Measurements from ENCODE around the gene KRT34. TPM values are rescaled to one million over a fixed set of nuclear protein-coding genes. Genes with fewer than 3 reads are reported as not detected.
"Not testable (repeated sequence)": the region's sequence is repeated elsewhere in the genome, so short reads cannot be mapped to it uniquely, and the experiment has no call there.

The KRT34 gene
- total RNA-seq, 4 donors from 2014 or later: not detected

- no peak overlapping the region for H3K4me3 ChIP-seq
- ATAC-seq: no peak
Measured at GRCh38 chr17:41360296-41360995, 21.7 kb downstream of the KRT34 start.

GRCh38 chr17:41354536-41354935 is 27.6 kb downstream of the KRT34 start:
- in situ Hi-C loops (cut with MboI; ENCODE audit: low sequenced_read_pairs in 4 of 4) (no loop called here), intact Hi-C loops (cut with DNase I; ENCODE audit: low total_unique reads) (no loop called here)

More at GRCh38 chr17:41360296-41360995, 21.7 kb downstream of the KRT34 start:
- no peak for DNase-seq
- TF ChIP-seq, protein P1, sequence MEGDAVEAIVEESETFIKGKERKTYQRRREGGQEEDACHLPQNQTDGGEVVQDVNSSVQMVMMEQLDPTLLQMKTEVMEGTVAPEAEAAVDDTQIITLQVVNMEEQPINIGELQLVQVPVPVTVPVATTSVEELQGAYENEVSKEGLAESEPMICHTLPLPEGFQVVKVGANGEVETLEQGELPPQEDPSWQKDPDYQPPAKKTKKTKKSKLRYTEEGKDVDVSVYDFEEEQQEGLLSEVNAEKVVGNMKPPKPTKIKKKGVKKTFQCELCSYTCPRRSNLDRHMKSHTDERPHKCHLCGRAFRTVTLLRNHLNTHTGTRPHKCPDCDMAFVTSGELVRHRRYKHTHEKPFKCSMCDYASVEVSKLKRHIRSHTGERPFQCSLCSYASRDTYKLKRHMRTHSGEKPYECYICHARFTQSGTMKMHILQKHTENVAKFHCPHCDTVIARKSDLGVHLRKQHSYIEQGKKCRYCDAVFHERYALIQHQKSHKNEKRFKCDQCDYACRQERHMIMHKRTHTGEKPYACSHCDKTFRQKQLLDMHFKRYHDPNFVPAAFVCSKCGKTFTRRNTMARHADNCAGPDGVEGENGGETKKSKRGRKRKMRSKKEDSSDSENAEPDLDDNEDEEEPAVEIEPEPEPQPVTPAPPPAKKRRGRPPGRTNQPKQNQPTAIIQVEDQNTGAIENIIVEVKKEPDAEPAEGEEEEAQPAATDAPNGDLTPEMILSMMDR (IDR thresholded peaks at IDR 0.05 in 4 of 5, conservative IDR thresholded peaks at IDR 0.05 in 1 of 5): no peak
- TF ChIP-seq POLR2A (IDR thresholded peaks at IDR 0.05): no peak
- in situ Hi-C loops (cut with MboI; ENCODE audit: low sequenced_read_pairs in 4 of 4): no loop called here
- H3K27ac ChIP-seq: no peak overlapping the region
- intact Hi-C loops (cut with DNase I; ENCODE audit: low total_unique reads): no loop called here
- H3K4me1 ChIP-seq: no peaks in the 10 kb centered on the region
- no peaks in the 10 kb centered on the region for H3K9me3 ChIP-seq
- no peaks in the 10 kb centered on the region for H3K36me3 ChIP-seq
- H3K27me3 ChIP-seq: no peaks in the 10 kb centered on the region

DNA sequence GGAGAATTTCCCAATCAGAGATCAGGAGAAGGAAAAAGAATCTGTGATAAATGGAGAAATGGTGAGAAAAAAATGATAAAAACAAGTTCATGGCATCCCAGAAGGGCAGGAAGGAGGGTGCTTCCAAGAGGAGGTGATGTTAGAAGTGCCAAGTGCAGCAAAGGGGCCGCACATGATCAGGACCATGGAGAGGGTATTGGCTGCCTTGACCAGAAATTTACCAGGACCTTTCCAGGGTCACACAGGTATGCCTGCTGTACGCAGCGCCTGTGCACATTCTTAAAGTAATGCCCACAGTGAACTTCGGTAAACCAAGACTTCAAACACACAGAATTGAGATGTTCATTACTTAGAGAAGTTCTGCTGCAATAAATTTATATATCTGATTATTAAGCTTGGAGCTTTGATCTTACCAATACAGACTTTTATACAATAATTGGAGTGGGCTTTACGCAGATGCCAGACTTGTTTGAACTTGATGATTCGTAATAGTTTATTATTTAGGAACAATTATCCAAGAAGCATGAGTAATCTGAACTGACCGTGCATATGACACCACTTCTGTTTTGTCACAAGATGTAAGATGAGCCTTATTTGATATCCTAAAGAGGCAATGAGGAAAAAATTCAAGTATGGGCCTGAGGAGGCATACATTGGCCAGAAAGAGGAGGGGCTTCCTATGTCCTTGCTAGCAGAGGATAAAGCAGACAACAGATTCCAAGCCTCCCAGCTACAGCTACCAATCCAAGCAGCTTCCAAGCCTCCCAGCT is 29.3 kb downstream of the KRT34 start:
- H3K9me3 ChIP-seq: no peaks in the 10 kb centered on the region
- no peak for ATAC-seq
- intact Hi-C loops (cut with DNase I; ENCODE audit: low total_unique reads): no loop called here
- TF ChIP-seq, protein P1 (IDR thresholded peaks at IDR 0.05 in 4 of 5, conservative IDR thresholded peaks at IDR 0.05 in 1 of 5): no peak
- TF ChIP-seq POLR2A (IDR thresholded peaks at IDR 0.05): no peak
- H3K27ac ChIP-seq: no peak overlapping the region
- in situ Hi-C loops (cut with MboI; ENCODE audit: low sequenced_read_pairs in 4 of 4): no loop called here
- H3K4me3 ChIP-seq: no peak overlapping the region
- H3K27me3 ChIP-seq: no peaks in the 10 kb centered on the region
- H3K4me1 ChIP-seq: no peaks in the 10 kb centered on the region
- DNase-seq: no peak
- no peaks in the 10 kb centered on the region for H3K36me3 ChIP-seq

More at GRCh38 chr17:41354536-41354935, 27.6 kb downstream of the KRT34 start:
- Histone ChIP-seq H3K27me3 (no peaks in the 10 kb centered on the region), H3K27ac (no peak overlapping the region), H3K4me3 (no peak overlapping the region), H3K9me3 (no peaks in the 10 kb centered on the region), H3K36me3 (no peaks in the 10 kb centered on the region), H3K4me1 (no peaks in the 10 kb centered on the region)
- no peak for ATAC-seq
- no peak for DNase-seq
- TF ChIP-seq, protein P1 (IDR thresholded peaks at IDR 0.05 in 4 of 5, conservative IDR thresholded peaks at IDR 0.05 in 1 of 5): no peak

DNA sequence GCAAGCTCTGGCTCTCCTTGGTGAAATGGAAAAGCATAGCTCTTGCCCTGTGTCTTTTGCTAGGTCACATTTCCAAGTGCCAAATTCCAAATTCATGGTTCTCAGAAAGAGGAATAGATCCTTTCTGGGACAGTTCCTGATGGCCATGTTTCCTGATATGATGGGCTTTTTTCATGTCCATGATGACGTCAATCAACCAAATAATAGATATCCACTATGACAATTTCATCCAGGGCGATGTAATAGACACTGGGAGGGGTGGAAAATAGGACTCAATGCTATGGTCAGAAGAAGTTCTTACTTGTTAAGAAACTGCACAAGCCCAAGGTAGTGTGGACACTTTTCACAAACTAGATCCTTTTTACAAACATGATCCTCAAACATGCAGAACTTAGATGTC is 30.9 kb downstream of the KRT34 start:
- no peak for DNase-seq
- no peak overlapping the region for H3K4me3 ChIP-seq
- no peaks in the 10 kb centered on the region for H3K36me3 ChIP-seq
- TF ChIP-seq, protein P1 (IDR thresholded peaks at IDR 0.05 in 4 of 5, conservative IDR thresholded peaks at IDR 0.05 in 1 of 5): no peak
- TF ChIP-seq POLR2A (IDR thresholded peaks at IDR 0.05): no peak
- H3K27me3 ChIP-seq: no peaks in the 10 kb centered on the region
- intact Hi-C loops (cut with DNase I; ENCODE audit: low total_unique reads) (no loop called here), in situ Hi-C loops (cut with MboI; ENCODE audit: low sequenced_read_pairs in 4 of 4) (no loop called here)
- no peak overlapping the region for H3K27ac ChIP-seq
- H3K9me3 ChIP-seq: no peaks in the 10 kb centered on the region
- ATAC-seq: no peak
- no peaks in the 10 kb centered on the region for H3K4me1 ChIP-seq

- in situ Hi-C loops (cut with MboI; ENCODE audit: low sequenced_read_pairs in 4 of 4); H3K27ac ChIP-seq; H3K36me3 ChIP-seq; DNase-seq; H3K4me1 ChIP-seq; H3K4me3 ChIP-seq; ATAC-seq; intact Hi-C loops (cut with DNase I; ENCODE audit: low total_unique reads); H3K9me3 ChIP-seq; H3K27me3 ChIP-seq: not testable (repeated sequence)
Measured at GRCh38 chr17:41350381-41350878, 31.7 kb downstream of the KRT34 start, which contains the start of gene KRT33A. Gene KRT33A, minus strand, starts transcription at chr17:41350828. Its CDS starts 61 bp downstream, at chr17:41350767.
